ENCODE data around the gene CTSE.
"Not testable (repeated sequence)": the region's sequence is repeated elsewhere in the genome, so short reads cannot be mapped to it uniquely, and the experiment has no call there.

CTSE gene

DNA sequence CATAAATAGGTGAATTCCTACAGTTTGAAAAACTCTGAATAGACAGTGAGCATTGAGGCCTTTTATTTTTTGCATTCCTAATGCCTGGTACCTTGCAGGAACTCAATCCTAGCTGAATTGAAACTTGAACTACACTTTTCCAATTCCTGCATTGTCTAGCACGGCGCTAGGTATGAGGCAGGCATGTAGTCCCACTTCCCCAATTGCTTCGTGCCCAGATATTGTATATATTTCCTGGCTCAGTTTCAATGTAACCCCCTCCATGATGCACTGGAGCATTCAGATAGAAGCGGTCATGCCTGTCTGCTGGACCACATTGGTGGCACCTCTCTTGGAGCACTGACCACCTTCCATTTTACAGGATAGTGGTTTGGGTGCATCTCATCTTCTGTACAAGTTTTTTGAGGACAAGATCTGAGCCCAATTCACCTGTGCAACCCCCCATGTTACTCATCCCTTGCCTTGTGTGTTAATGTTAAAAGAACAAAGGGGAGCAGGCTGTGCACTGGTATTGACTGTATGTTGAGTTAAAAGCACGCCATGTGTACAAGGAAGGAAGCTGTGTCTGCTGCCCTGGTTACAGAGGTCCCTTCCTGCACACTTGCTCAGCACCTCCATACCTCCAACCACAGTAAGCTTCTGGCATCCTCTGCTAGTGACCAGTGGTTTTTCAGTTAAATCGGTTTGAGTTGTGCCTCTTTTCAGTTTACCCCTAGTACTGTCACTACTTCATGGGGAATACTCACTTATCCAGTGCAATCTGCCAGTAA lies 10.5 kb downstream of the CTSE start:
- no peak for DNase-seq

DNA sequence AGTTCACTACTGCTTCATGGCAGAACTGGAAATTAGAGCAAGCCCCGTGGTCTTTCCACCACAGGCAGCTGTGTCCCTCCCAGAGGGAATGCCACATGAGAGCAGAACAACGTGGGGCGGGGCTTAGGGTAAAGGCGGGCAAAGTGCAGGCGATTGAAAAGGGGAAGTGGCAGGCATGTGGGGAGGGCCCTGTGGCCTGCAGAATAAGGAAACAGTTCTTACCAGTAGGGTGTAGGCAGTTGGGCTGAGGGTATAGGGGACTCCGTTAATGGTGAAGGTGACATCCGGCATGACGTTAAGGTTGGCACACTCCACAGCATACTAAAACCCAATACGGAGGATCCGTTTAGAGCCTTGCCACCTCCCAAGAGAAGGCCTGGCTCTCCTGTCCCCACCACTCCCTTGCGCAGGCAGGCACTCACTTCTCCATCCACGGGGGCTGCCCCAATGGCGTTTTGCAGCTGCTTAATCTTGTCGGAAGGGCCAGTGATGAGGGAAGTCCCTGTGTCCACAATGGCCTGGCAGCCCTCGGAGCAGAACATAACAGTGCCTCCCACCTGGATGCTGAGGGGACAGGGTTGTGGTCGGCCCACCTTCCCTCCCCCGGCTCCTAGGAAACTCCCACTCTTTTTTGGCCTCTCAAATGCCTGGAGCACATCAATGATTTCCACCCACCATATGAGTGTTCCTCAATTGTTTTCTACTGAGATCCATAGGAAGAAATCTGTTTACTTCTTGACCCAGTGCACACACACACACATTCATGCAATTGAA lies 11.4 kb downstream of the CTSE start:
- DNase-seq, result peak; percentile 26

DNA sequence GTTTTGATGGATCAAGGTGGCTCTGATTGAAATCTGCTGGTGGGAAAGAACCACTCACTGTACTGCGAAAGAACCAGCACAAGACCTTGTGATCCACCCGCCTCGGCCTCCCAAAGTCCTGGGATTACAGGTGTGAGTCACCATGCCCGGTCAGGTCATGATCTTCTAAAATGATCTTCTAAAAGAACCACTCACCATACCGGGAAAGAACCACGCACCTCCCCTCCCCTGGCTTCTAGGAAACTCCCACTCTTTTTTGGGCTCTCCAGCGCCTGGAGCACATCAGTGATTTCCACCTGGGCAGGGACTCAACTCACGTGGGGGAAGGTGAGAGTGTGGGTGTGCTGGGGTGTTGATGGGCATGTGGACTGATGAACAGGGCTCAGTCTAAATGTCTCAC lies 12.6 kb downstream of the CTSE start:
- no peak for DNase-seq

DNA sequence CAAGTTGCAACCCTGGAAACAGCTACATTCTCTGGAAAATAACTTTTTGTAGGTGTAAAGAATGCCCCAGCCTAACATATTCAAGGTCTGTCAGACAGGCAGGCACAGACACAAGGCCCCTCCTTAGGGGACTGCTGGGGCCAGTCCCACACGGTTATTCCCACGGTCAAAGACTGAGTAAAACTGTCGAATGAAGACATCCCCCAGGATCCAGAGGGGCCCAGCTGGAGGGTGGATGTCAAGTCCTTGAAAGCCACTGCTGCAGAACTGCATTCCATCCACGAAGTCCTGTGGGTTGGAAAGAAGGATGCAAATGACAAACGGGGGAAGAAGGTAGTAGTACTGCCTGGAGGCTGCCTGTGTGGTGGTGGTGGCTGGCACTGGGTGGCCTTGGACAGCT lies 13.6 kb downstream of the CTSE start:
- no peak for DNase-seq

DNA sequence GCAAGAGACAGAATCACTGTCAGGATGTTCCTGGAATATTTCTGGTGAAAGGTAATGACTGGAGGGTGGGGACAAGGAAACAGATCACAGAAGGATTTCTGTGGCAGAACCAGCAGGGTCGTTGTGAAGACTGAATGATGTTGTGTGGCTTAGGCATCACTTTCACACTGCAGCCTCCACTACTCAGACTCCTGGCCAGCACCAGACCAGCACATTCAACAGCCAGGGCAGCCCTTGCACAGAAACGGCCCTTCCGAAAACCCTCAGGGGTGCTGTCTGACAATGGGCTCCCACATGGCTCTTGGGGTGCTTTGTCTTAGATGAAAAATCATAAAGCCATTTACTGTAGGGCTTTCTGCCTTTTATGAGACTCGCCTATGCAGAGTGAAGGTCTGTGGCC lies 16.7 kb downstream of the CTSE start:
- no peak for DNase-seq

DNA sequence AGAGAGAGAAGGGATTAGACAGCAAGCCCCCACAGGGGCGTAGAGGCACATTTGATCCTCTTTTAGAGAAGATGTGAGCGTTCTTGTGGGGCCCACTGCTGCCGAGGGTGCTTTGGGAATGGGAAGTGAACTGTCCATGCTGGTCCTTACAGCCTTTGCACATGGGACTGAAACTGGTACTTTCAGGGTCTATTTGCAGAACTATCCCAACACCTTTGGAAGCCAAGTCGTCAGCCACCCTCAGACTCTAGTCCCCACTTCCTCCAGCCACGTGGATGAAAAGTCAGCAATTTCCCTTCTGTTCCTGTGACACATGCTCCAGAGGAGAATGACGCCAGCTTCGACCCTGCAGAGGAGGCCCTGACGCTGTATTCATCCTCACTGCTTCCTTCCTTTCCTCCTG lies 17.9 kb downstream of the CTSE start:
- no peak for DNase-seq

DNA sequence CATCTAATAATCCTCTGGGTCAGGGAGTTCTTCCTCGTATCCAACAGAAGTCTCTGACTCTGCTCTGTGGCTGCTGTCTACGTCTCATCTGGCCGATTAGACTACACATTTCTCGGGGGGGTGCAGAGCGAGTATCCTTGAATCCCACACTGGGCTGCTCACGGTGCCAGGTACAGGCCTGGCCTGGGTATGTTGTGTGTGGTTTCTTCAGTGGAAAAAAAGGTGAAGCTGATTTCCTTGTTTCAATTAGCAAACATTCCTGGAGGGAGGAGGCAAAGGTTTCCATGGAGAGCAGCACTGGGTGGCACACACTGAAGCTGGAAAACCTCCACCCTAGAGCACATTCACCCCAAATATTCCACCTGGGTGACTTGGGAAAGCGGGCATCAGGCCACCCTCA lies 18.5 kb downstream of the CTSE start:
- DNase-seq, result no peak

DNA sequence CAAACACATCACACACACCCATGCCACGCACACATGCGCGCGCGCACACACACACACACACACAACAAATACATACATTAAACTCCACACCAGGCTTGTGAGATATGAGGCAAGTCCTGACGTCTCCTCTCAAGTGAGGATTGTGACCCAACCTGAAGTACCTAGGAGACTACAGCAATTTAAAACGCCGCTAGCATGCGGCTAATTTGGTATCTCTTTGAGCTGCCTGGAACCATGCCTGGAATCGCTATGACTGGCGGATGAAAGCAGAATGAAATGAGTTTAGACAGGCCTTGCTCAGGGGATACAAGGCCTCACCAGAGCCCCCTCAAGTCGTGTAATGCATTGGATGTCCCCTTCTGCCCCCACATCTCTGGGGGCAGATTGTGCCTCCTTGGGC lies 18.9 kb downstream of the CTSE start:
- DNase-seq, result no peak

DNA sequence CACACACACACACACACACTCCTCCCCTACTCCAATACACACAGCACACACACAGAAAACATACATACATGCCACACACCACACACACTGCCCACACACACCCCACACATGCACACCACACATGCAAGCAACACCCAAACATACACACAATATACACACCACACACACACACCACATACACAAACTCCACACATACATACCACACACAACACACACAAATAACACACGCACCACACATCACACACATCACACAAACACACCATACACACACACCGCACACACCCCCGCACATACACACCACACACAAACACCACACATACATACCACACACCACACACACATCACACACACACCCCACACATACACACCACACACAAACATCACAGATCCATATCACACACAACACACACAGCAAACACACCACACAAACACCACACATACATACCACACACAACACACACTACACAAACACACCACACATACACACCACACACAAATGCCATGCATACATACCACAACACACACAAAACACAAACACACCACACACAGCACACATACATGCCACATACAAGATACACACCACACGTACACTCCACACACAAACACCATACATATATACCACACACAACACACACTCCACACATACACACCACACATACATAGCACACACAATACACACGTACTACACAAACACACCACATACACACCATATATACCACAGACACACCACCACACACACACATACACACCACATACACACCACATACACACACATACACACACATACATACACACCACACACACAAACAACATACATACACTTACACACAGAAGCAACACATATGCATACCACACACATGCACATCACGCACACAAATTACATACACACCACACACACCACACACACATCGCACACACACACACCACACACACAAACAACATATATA lies 19.6 kb downstream of the CTSE start:
- no peak for DNase-seq

DNA sequence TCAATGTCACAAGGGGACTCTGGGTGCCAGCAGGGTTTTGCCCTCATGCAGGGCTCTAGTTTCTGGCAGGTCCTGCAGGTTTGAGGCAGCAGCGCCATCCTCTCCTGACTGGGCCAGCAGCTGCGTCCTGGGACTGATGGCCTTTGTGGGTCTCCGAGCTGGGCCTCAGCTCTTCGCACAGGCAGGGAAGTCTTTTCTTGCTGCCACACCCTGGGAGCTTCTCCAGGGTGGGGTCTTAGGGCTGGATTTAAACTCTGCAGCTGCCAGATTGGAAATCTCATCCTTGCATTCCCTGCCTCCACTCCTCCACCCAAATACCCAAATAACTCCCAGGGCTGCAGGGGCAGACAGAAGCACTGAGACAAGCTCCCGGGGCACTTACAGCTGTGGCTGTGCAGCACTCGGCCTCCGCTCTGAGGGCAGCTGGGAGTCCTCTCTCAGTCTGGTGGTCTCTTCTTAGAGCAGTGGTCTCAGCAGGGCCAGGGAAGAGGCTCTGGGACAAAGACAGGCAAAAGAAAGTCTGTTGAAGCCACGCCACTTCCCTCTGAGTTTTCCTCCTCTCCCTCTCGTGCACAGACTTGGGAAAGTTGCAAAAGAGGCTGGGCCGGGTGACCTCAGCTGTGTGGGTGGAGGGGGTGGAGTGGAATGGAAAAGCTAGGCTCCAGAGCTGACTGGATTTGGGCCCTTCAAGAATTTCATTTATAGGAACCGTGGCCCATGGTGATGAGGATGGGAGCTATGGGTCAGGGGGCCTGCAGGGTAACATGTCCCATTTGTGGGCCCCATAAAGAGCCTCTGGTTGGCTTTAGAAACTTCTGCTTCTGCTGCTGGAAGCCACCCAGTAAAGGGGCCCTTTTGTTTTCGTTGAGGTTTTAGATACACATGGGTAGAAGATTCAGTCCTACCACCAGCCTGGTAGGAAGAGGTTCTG lies 20.6 kb downstream of the CTSE start, which contains the start of gene RAB7B:
Gene RAB7B, minus strand, starts transcription at position 525 of the 931 bp plus-strand sequence. CDS start 9,260 bp downstream, outside the sequence.
- DNase-seq, result no peak

DNA sequence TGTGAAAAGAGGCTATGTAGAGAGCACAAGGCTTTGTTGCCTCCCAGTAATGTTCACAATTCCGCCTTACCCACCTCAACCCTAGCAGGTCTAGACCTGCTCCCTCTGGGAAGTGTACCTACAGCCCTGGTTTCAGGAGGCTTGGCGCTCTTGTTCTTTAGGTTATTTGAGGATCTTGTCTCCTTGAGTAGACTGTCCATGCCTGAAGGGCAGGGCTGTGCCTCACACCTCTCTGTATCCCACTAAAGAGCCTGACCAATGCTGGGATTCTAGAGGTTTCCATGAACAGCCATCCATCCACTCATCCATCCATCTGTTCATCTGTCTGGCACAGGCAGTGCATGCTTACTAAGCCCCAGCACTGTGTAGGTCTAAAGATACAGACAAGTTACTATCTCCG lies 21.5 kb downstream of the CTSE start:
- no peak for DNase-seq

DNA sequence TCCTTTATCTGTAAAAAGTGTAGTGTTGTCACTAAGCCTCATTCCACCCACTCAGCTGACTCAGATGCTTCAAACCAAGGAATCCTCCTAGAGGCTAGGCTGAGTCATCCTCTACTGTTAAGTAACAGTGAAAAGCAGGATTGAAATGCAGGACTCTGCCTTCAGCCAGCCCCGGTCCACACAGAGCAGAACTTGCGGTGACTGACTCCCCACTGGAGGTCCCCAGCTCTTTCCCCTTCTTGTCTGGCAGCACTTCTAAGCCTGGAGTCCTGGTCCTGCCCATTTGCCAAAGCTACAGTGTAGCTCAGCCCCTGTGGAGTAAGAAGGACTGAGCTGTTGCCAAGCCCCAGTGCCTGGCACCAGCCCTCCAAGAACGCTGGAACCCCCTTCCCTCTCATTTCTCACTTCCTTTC lies 22.2 kb downstream of the CTSE start:
- no peak for DNase-seq

DNA sequence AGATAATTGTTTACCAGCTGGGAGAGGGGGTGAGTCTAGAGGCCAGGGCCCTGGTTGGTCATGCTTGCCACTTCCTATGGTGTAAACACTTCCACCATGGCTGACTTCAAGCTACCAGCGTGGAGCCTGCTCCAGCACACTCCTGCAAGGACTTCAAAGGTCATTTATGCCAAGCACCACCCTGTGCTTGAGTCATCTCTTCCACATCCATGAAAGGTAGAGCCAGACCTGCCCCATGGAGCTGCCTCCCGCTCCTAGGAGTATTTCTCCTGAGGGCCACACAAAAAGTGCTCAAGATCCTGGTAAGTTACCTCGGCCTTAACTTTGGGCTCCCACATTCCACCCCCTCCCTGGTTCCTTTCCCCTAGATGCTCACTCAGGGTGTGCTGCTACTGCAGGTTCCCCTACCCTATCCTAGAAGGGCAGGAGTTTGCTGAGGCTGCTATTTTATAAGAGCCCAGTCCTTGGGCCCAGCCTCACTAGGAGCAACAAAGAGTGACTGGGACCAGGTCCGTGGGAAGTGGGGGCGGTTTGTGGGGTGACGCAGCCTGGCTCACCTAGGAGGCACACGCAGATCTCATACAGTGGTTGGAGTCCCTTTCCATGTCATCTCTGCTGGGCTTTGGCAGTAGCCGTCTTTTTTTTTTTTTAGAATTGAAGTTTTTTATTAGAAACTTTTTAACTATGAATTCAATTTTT lies 22.9 kb downstream of the CTSE start:
- DNase-seq, result no peak

DNA sequence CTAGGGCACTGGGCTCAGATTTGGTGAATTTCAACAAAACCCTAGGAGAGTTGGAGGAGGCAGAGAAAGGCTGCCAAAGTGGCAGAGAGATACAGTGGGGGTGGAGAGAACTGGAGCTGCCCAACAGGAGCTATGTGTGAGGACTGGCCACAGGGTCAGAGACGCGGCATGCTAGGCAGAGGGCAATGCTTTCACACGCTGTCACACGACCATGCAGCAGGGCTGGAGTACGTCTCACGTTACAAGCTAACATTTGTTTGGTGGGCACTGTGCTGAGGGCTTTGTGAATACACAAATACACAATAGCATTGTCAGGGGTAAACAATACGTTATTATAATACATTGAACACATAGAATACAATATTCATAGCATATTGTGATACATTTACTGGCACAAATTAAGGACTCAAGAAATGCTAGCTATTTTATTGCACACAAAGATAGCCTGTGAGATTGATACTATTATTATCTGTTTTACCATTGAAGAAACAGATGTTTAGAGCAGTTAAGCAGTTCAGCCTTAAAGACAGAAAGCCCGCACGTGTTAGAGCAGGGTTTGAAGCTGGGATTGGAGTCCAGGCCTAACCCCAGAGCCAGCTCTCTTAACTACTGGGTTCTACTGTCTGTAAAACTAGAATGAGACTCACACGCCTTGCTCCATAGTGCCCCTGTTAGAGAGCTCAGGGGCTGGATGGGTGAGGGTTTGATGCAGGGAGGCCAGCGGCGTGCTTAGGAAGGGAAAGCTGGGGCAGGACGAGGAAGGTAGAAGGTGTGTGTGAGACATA lies 25.0 kb downstream of the CTSE start:
- DNase-seq, result no peak

DNA sequence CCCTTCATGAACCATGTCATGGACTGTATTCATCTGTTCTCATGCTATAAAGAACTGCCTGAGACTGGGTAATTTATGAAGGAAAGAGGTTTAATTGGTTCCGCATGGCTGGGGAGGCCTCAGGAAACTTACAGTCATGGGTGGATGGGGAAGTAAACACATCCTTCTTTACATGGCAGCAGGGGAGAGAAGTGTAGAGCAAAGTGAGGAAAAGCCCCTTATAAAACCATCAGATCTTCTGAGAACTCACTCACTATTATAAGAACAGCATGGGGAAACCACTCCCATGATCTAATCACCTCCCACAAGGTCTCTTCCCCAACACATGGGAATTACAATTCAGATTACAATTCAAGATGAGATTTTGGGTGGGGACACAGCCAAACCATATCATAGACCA lies 27.1 kb downstream of the CTSE start:
- DNase-seq, result not testable (repeated sequence)

DNA sequence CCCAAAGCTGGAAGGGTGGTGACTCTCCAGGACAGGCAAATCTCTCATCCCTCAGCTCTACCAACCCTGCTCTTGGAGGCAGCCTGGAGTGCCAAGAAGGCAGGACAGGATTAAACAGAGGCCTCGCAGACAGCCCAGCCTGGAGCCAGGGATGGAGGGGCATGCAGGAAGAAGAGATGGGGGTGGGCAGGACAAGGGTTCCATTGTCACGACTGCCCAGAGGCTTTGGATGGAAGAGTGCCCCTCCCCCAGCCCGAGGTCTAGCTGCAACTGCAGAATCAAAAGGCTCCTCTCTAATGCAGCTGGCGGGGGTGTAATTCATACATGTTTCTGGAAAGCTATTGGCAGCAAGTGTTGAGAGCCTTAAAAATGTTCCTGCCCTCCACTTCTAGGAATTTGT lies 29.3 kb downstream of the CTSE start:
- no peak for DNase-seq

DNA sequence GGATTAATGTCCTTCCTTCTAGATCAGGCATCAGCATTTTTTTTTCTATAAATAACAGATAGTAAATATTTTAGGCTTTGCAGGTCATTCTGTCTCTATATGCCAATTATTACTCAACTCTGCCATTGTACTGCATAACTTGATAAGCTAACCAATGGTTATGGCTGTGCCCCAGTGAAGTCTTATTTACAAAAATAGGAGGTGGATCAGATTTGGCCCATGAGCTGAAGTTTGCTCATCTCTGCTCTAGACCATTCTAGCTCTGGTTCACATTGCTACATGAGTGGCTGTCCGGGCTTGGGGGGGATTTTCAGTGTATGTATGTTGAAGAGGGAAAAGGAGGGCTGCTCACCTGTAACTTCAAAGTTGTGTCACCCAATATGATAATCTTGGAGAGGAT lies 30.6 kb downstream of the CTSE start:
- no peak for DNase-seq

DNA sequence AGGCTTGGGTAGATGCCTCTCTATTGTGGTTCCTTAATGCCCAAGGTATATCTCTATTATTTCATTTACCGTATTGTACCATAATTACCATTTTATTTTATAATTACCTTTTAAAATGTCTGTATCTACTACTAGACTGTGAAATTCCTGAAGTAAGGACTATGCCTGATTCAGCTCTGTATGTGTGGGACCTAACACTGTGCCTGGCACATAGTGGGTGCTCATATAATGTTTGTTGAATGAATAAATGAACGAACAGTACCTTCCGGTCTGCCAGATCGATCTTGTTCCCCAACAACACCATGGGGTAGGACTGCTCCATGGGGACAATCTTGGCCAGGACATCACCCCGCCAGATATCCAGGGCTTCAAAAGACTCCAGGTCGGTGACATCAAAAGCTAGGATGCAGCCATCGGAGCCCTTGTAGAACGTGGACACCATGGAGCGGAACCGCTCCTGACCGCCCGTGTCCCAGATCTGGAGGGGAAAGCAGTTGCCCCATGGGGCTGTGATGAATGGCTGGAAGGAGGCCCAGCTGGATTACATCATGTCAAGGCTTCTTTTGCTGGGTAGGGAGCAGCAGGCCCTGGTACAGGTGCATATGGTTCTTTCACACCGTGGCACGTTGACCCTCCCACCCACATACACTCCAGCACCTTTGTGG lies 31.3 kb downstream of the CTSE start:
- DNase-seq, result no peak

DNA sequence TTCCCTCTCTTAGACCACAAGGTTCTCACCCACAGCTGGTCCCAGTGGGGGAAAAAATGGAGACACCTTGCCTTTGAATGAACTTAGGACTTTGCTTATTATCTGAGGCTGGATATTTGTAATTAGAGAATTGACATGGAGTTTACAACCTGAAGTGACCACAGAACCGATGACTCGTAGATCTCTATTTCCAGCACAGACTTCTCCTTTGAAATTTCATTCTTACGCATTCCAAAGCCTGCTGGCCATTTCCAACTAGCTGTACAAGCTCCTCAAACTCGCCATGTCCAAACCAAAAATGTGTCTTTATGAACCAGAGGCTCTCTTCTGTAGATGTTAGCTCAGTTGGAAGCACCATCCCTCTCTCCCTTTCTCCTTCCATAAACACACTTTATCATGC lies 32.5 kb downstream of the CTSE start:
- no peak for DNase-seq

DNA sequence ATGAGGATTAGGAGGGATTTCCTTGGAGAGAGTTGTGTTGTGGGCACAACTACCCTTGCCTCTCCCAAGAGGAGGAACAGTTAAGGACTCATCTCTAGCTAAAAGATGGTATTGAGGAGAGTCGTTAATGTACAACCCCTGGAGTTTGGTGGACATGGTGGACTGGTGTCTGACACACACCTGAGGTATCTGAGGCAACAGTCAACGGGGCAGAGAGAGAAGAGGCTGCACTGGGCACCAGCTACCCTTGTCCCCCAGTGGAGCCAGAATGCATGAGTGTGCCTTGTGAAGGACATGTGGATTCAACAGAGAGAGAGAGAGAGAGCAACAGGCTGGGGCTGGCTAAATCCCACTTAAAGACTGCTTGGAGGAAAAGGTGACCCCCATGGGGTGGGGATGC lies 33.5 kb downstream of the CTSE start:
- DNase-seq, result no peak

Measured in NCI-H1694 treated with DMSO at 0.1 percent for 48 hours (cell line).